MG63 (cell line): ENCODE data around the gene TRABD2B. TPM values are rescaled to one million over a fixed set of nuclear protein-coding genes. Genes with fewer than 3 reads are reported as not detected.
A peak's percentile ranks its signal among the peaks of the same experiment; 100 is the strongest.

Experiments used
- DNase-seq: peaks from one replicate; pipeline ENCODE4 v3.0.0-alpha.2; 2020
- H3K27me3 ChIP-seq: fragments of 250-450 bp; sonication (Bioruptor Pico); 2 replicates; pipeline ENCODE4 v1.5.1; 2020; ENCODE audit warnings: mild to moderate bottlenecking, moderate library complexity
- H3K36me3 ChIP-seq: fragments of 250-450 bp; sonication (Bioruptor Pico); 2 replicates; pipeline ENCODE4 v1.5.1; 2020; ENCODE audit warnings: mild to moderate bottlenecking, moderate library complexity
- H3K4me3 ChIP-seq: fragments of 250-450 bp; sonication (Bioruptor Pico); 2 replicates; pipeline ENCODE4 v1.5.1; 2020; ENCODE audit warnings: mild to moderate bottlenecking, moderate library complexity
- H3K9me3 ChIP-seq: fragments of 250-450 bp; sonication (Bioruptor Pico); 2 replicates; pipeline ENCODE4 v1.5.1; 2020; ENCODE audit warnings: mild to moderate bottlenecking, moderate library complexity
- total RNA-seq: library from RNA; depleted of rRNA; stranded (reverse); fragments of >200 nt; shearing (Covaris generic); gene quantifications from 2 replicates; pipeline ENCODE4 v1.2.3, GENCODE V29; 2014; ENCODE audit warnings: low replicate concordance

Gene TRABD2B
- total RNA-seq, 1 experiment from 2014 or later = 1.7 TPM

- Histone ChIP-seq H3K9me3 (no peaks in the 10 kb centered on the region), H3K36me3 (no peaks in the 10 kb centered on the region; the same call in none of the 2 replicates), H3K4me3 (no peak overlapping the region), H3K27me3 (no peaks in the 10 kb centered on the region)
- no peak for DNase-seq
Measured at GRCh38 chr1:47772960-47773682, 224.1 kb downstream of the TRABD2B start.

GRCh38 chr1:47772281-47772680, 224.9 kb downstream of the TRABD2B start:
- no peaks in the 10 kb centered on the region for H3K9me3 ChIP-seq
- no peak for DNase-seq
- no peak overlapping the region for H3K4me3 ChIP-seq
- no peaks in the 10 kb centered on the region for H3K27me3 ChIP-seq
- no peaks in the 10 kb centered on the region; the same call in none of the 2 replicates for H3K36me3 ChIP-seq

- no peaks in the 10 kb centered on the region for H3K27me3 ChIP-seq
Measured at GRCh38 chr1:47771751-47772150, 225.4 kb downstream of the TRABD2B start.

GRCh38 chr1:47769983-47770382, 227.2 kb downstream of the TRABD2B start:
- Histone ChIP-seq H3K27me3 (no peaks in the 10 kb centered on the region), H3K4me3 (no peak overlapping the region), H3K9me3 (no peaks in the 10 kb centered on the region), H3K36me3 (no peaks in the 10 kb centered on the region; the same call in 1 of the 2 replicates)
- no peak for DNase-seq

More at GRCh38 chr1:47771751-47772150, 225.4 kb downstream of the TRABD2B start:
- H3K4me3 ChIP-seq = no peak overlapping the region
- H3K36me3 ChIP-seq = no peaks in the 10 kb centered on the region; the same call in 1 of the 2 replicates
- no peaks in the 10 kb centered on the region for H3K9me3 ChIP-seq
- no peak for DNase-seq

- no peaks in the 10 kb centered on the region; the same call in 1 of the 2 replicates for H3K36me3 ChIP-seq
- DNase-seq = no peak
- no peaks in the 10 kb centered on the region for H3K9me3 ChIP-seq
- no peak overlapping the region for H3K4me3 ChIP-seq
- H3K27me3 ChIP-seq = no peaks in the 10 kb centered on the region
Measured at GRCh38 chr1:47769295-47769694, 227.9 kb downstream of the TRABD2B start.

GRCh38 chr1:47767741-47768100, 229.5 kb downstream of the TRABD2B start:
- H3K9me3 ChIP-seq = no peaks in the 10 kb centered on the region
- DNase-seq = no peak
- H3K4me3 ChIP-seq = no peak overlapping the region
- H3K36me3 ChIP-seq = no peaks in the 10 kb centered on the region; the same call in 1 of the 2 replicates
- no peaks in the 10 kb centered on the region for H3K27me3 ChIP-seq

- Histone ChIP-seq H3K4me3 (no peak overlapping the region), H3K27me3 (no peaks in the 10 kb centered on the region), H3K9me3 (no peaks in the 10 kb centered on the region), H3K36me3 (no peaks in the 10 kb centered on the region; the same call in 1 of the 2 replicates)
- no peak for DNase-seq
Measured at GRCh38 chr1:47766832-47767740, 230.1 kb downstream of the TRABD2B start.

- no peak overlapping the region for H3K4me3 ChIP-seq
- H3K9me3 ChIP-seq = no peaks in the 10 kb centered on the region
- no peak for DNase-seq
- no peaks in the 10 kb centered on the region for H3K27me3 ChIP-seq
- peaks cover 3% of the 10 kb centered on the region; the same call in 1 of the 2 replicates for H3K36me3 ChIP-seq
Measured at GRCh38 chr1:47765742-47766485, 231.3 kb downstream of the TRABD2B start.

- 0 out of 2 replicates have a peak, but pooled peaks cover 3% of the 10 kb centered on the region for H3K36me3 ChIP-seq
- no peaks in the 10 kb centered on the region for H3K9me3 ChIP-seq
- no peak overlapping the region for H3K4me3 ChIP-seq
- H3K27me3 ChIP-seq = no peaks in the 10 kb centered on the region
- no peak for DNase-seq
Measured at GRCh38 chr1:47765236-47765635, 231.9 kb downstream of the TRABD2B start.

- DNase-seq = peak; percentile 73
- Histone ChIP-seq H3K27me3 (no peaks in the 10 kb centered on the region), H3K36me3 (0 out of 2 replicates have a peak, but pooled peaks cover 3% of the 10 kb centered on the region), H3K9me3 (no peaks in the 10 kb centered on the region), H3K4me3 (no peak overlapping the region)
Measured at GRCh38 chr1:47764461-47765046, 232.6 kb downstream of the TRABD2B start.

GRCh38 chr1:47763591-47764171, 233.5 kb downstream of the TRABD2B start:
- peak; percentile 99 for DNase-seq
- H3K27me3 ChIP-seq = no peaks in the 10 kb centered on the region
- H3K36me3 ChIP-seq = 0 out of 2 replicates have a peak, but pooled peaks cover 3% of the 10 kb centered on the region
- H3K9me3 ChIP-seq = no peaks in the 10 kb centered on the region
- no peak overlapping the region for H3K4me3 ChIP-seq

- H3K36me3 ChIP-seq = 0 out of 2 replicates have a peak, but pooled peaks cover 3% of the 10 kb centered on the region
- H3K27me3 ChIP-seq = no peaks in the 10 kb centered on the region
- H3K9me3 ChIP-seq = no peaks in the 10 kb centered on the region
- no peak for DNase-seq
- H3K4me3 ChIP-seq = no peak overlapping the region
Measured at GRCh38 chr1:47761974-47762373, 235.2 kb downstream of the TRABD2B start.

- H3K4me3 ChIP-seq = no peak overlapping the region
- no peaks in the 10 kb centered on the region for H3K27me3 ChIP-seq
- 0 out of 2 replicates have a peak, but pooled peaks cover 3% of the 10 kb centered on the region for H3K36me3 ChIP-seq
- H3K9me3 ChIP-seq = no peaks in the 10 kb centered on the region
- DNase-seq = no peak
Measured at GRCh38 chr1:47761201-47761930, 235.8 kb downstream of the TRABD2B start.

GRCh38 chr1:47759936-47760629, 237.1 kb downstream of the TRABD2B start:
- no peak overlapping the region for H3K4me3 ChIP-seq
- no peak for DNase-seq
- 0 out of 2 replicates have a peak, but pooled peaks cover 3% of the 10 kb centered on the region for H3K36me3 ChIP-seq
- H3K9me3 ChIP-seq = no peaks in the 10 kb centered on the region
- no peaks in the 10 kb centered on the region for H3K27me3 ChIP-seq
